ENCODE data around the gene HOXD8.

GRCh38 chr2:176118601-176119339, 10.7 kb upstream of the HOXD8 start:
- TF ChIP-seq, protein P1, sequence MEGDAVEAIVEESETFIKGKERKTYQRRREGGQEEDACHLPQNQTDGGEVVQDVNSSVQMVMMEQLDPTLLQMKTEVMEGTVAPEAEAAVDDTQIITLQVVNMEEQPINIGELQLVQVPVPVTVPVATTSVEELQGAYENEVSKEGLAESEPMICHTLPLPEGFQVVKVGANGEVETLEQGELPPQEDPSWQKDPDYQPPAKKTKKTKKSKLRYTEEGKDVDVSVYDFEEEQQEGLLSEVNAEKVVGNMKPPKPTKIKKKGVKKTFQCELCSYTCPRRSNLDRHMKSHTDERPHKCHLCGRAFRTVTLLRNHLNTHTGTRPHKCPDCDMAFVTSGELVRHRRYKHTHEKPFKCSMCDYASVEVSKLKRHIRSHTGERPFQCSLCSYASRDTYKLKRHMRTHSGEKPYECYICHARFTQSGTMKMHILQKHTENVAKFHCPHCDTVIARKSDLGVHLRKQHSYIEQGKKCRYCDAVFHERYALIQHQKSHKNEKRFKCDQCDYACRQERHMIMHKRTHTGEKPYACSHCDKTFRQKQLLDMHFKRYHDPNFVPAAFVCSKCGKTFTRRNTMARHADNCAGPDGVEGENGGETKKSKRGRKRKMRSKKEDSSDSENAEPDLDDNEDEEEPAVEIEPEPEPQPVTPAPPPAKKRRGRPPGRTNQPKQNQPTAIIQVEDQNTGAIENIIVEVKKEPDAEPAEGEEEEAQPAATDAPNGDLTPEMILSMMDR (IDR thresholded peaks at IDR 0.05; ENCODE audit: insufficient read depth, low read depth, low read length), result peak; percentile 19
- peak; percentile 51 for TF ChIP-seq EZH2 (IDR thresholded peaks at IDR 0.05; ENCODE audit: insufficient read depth, low read length)
